RPMI8226 (cell line): ENCODE measurements around the gene TPM4.
A peak's percentile ranks its signal among the peaks of the same experiment; 100 is the strongest.

ENCODE experiments used
- DNase-seq: peaks from one replicate; pipeline ENCODE4 v3.0.0-alpha.2; 2015

TPM4 gene

DNA sequence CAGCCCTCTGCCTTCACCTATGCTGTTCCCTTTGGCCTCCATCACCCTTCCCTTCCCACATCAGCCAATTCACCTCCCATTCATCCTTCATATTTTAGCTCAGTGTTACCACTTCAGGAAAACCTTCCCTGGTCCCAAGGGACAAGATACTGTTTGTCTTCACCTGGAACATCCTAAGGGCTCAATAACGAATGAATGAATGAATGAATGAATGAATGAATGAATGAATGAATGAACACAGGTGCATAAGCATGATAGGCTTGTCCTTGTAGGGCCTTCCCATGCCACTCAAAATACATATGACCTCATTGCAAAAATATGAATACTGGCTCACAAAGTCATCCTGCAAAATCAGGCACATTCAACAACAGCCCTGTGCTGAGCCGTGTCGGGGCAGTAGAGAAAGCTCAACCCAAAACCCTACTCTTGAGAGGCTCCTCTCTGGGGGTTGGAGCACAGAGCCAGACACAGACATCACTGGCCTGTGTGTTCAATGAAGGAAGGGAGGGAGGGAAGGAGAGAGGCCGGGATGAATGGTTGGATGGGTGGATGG lies 33.7 kb upstream of the TPM4 start:
- no peak for DNase-seq

DNA sequence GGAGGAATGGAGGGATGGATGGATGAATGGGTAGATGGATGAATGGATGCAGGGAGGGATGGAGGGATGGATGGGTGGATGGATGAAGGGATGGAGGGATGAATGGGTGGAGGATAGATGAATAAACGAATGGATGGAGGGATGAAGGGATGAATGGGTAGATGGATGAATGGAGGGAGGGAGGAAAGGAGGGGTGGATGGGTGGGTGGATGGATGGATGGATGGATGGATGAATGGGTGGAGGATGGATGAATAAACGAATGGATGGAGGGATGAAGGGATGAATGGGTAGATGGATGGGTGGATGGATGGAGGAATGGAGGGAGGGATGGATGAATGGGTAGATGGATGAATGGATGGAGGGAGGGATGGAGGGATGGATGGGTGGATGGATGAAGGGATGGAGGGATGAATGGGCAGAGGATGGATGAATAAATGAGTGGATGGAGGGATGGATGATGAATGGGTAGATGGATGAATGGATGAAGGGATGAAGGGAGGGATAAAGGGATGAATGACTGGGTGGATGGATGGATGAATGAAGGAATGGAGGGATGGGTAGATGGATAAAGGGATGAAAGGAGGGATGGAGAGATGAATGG lies 33.0 kb upstream of the TPM4 start:
- no peak for DNase-seq

DNA sequence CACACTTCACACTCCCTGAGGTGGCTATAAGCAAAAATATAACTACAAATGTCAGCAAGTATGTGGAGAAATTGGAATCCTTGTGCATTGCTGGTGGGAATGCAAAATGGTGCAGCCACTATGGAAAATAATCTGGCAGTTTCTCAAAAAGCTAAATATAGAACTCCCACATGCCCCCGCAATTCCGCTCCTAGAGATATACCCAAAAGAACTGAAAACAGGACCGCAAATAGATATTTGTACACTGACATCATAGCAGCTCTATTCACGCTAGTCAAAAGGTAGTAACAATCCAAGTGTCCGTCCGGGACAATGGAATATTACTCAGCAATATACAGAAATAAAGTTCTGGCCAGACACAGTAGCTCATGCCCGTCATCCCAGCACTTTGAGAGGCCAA lies 31.5 kb upstream of the TPM4 start:
- no peak for DNase-seq

DNA sequence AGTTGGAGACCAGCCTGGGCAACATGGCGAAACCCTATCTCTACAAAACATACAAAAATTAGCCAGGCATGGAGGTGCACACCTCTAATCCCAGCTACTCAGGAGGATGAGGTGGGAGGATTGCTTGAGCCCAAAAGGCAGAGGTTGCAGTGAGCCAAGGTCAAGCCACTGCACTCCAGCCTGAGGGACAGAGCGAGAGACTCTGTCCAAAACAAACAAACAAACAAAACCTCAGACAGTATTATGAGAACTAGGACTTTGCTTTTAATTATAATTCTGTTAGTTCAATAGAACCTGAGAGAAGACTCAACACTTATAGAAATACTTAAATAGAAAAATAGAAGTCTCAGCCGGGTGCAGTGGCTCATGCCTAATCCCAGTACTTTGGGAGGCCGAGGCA lies 31.1 kb upstream of the TPM4 start:
- DNase-seq = no peak

DNA sequence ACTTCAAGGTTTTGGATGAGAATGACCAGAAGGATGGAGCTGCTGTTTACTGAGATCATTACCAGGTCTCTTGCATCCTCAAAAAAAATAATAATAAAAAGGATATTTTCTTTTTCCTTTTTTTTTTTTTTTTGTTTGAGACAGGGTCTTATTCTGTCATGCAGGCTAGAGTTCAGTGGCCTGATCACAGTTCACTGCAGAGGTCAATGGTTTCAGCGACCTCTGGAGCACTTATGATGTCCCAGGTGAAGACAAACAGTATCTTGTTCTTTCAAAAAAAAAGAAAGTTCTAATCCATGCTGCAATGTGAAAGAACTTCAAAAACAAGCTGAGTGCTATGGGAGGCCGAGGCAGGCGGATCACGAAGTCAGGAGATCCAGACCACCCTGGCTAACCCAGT lies 30.4 kb upstream of the TPM4 start:
- no peak for DNase-seq

DNA sequence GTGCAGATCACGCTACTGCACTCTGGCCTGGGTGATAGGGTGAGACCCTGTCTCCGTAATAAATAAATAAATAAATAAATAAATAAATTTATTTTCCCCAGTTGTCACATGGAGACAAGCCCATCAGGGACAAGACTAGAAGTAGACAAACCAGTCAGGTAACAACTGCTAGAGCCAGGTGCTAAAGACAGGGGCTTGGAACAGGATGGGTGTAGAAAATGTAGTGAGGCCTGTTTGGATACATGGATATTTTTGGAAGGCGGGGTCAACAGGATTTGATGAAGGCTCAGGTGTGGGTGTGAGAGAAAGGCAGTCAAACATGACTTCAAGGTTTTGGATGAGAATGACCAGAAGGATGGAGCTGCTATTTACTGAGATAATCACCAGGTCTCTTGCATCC lies 27.7 kb upstream of the TPM4 start:
- no peak for DNase-seq

DNA sequence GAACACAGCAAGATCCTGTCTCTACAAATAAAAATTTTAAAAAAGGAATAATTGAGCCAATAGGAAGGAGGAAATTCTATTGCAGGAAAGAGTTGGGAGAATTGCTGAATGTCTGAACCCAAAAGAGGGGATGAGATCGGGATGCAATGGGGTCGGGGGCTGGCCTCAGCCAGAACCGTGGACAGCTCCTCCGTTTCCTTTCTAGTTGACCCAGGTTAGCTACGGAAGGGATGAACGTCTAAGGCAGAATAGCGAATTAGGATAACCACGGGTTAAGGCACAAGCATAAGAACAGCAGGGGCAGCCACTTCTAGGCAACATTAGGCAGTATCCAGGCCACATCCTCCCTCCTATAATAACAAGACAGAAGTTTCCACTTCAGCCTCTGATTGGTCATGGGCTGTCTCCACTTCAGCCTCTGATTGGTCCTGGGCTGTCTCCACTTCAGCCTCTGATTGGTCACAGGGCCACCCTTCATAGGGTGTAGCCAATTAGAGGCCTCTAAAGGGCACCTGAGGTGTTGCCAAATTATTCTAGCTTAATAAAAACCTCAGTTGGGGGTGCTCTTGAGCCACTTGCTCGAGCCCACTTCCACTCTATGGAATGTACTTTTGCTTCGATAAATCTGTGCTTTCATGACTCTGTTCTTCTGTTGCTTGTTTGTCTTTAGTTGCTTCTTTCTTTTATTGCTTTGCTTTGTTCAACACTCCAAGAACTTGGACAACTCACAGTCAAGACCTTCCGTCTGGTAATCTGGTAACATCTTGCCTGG lies 24.9 kb upstream of the TPM4 start:
- DNase-seq = peak; percentile 28

DNA sequence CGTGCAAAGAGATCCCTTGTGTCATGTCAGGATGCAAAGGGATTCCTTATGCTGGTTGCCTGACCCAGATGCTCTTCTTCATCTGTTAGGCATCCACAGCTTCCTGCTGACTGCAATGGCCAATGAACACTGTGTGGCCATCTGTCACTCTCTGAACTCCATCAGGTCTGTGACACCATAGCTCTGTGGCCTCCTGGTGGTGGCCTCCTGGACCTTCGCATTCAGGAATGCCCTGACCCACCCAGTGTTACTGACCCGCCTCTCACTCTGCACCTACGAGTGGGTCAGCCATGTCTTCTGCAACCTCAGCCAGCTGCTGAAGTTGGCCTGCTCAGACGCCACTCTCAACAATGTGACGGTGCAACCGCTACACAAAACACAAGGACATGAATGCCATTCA lies 23.9 kb upstream of the TPM4 start:
- no peak for DNase-seq

DNA sequence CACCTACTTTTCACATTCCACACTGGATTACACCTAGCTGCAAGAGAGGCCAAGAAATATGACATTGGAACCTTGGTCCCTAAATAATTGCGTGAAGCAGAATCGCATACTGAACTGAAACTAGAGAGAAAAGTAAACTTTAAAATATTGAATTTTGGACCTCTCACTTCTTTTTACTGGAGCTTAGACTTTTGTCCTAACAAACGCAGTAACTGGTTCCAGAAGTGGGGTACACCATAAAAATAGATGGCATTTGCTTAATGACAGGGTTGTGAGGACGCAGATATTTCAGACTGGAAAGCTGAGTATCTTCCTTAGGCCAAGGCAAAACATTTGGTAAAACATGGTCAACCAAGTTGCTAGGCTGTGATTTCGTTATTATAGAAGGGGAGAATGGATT lies 19.2 kb upstream of the TPM4 start:
- no peak for DNase-seq

DNA sequence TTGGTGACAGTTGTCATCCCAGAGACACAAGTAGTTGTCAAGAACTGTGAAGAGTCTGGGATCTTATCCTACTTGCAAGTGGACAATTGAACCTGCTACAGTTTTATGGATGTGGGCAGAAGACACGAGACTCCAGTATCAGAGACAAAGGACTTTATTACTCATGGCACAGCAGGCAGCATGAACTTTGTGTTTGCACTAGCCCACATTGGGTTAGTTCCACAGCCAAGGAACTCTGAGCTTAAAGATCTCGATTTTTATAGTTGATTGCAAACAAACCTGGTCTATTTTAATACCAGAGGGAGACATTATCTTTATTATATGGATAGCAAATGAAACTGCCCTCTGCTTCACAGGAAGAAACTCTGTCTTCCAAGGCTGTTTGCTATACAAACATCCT lies 16.0 kb upstream of the TPM4 start:
- no peak for DNase-seq

DNA sequence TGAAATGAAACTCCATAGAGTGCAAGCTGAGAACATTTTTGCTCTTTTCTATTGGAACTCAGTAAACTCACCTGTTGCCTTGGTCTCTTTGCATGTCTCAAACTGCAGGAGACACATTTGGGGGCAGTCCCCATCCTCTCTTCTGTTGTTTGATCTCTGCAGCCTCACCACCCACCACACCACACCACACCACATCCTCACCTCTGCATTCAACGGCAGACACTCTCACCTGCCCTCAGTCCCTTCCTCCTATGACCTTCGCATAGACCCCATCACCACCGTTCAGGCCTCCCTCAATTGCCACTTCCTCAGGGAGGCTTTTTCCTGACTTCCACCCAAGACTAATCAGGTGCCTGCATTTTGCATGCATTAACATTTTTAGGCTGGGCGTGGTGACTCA lies 14.4 kb upstream of the TPM4 start:
- DNase-seq = no peak

DNA sequence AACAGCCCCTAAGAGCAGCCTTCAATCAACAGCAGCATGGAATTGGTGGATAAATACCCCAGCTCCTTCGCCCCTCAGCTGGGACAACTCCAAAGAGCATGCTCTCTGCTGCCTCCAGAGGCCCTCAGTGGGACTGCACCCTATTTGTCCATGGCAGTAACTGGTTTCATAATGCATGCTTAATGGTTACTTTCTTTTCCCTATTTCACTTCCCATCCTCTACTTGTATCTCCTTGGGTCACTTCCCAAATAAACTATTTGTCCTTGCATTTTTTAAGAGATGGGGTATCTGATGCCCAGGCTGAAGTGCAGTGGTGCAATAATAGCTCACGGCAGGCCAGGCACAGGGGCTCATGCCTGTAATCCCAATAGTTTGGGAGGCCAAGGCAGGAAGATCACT lies 13.5 kb upstream of the TPM4 start:
- peak; percentile 73 for DNase-seq

DNA sequence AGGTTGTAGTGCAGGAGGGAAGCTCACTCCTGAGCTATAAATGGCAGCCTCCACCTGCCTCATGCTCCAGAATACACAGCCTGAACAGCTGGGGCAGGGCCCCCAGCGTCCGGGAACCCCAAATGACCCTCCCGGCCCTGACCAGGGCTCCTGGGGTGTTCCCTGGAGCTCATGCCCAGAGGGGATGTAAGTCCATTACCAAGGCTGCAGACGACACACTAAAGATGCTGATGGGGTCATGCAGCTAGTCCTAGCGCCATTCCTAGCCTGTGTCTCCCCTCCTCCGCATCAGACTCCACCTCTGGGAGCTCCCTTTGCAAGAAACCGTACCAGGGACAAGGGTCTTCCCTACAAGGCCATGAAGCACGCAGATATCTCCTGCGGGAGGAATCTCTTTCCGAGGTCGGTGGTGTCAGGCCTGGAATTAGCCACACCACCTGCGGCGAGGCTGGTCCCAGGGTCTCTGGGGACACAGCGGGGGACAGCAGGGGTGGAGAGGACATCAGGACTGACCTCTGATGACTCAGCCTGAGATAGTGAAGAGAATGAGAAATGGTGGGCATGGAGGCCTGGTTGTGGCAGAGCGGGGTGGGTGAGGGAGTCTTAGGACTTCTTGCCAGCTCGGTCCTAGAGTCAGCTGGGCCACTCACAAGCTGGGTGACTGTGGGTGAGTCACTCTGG lies 11.9 kb upstream of the TPM4 start:
- no peak for DNase-seq

DNA sequence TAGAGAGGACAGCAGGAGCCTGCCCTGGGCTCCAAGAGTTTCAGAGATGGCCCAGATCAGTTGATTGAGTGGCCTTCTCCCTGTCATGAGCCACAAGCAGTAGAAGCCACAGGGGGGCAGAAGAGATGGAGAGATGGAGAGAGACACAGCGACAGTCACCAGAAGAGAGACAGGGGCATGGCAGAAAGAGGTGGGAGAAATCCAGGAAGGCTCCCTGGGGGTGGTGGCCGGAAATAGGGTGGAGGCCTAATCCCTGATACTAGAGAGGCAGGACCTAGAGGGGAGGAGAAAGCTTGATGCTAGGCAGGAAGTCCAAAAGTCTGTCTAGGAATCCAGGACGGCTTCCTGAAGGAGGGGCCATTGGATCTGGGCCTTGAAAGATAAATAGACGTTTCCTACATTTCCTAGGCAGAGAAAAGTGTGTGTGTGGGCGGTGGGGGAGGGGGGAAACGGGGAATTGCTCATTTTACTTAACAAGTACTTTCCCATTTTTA lies 9.6 kb upstream of the TPM4 start:
- peak; percentile 71 for DNase-seq

DNA sequence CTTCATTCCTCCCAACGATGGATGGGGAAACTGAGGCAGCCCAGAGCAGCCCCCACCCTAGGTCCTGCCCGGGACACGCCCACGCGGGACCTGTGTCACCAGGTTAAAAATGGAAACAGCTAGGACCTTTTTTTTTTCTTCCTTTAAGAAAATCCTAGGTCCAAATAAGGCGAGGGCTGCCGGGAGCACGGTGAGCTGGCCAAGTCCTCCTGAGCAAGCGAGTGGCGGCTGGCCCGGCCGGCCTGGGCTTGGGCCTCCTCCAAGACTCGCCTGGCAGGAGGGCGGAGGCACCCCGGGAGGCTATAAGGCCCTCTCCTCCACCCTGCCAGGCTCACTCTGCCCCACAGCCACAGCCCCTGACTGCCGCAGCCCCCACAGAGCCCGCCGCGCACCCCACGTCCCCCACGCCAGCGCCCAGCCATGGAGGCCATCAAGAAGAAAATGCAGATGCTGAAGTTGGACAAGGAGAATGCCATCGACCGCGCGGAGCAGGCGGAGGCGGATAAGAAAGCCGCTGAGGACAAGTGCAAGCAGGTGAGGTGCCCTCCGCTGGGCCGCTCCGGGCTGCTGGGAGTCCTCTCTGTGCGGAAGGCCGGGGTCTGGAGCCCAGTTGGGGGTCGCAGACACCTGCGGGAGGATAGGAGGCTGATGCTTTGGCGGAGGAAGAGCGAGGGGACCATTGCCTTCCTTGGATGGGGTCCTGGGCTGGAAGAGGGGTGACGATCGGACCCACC lies 8.9 kb upstream of the TPM4 start:
- DNase-seq = peak; percentile 59

DNA sequence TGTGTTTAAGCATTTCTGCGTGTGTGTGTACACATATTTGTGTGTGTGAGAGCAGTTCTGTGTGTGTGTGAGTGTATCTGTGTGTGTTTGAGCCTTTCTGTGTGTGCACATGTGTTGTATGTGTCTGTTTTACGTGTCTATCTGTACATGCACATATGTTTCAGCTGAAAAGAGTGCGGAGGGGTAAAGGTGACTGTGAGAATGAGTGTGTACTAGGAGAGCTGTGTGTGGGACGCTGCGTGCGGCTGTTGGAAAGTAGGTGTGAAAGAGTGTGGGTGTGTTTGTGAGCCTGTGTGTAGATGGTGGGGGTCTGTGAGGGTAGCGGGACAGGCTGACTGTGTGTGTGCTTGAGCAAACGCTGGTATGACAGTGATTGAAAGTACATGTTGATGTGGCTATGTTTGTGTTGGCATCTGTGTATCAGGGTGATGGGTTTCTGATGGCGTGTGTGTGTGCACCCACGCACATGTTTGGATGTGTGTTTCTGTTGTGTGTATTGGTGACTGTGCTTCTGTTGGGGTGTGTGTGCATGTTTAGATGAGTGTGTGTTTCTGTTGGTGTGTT lies 7.5 kb upstream of the TPM4 start:
- no peak for DNase-seq

DNA sequence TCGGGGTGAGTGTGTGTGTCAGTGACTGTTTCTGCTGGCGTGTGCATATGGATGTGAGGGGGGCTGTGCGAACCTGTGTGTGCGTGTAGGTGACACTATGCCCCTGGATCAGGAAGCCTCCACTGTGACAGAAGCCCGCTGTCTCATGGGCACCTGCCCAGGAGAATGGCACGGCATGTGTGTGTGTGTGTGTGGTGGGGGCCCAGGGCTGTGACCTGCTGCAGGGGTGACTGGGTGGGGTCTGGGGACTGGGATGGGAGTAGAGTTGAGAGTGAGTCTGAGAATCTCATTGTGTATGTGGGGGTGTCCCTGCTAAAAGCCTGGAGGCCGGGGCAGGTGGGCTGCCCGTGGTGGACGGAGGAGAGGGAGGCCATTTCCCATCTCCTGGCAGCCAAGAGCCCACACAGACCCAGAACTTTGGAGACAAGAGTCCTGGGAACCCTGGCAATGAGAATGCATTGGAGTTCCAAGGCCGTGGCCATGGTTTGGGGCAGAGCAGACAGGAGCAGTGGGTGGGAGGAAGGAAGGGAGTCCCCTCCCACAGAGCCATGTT lies 6.4 kb upstream of the TPM4 start:
- no peak for DNase-seq

DNA sequence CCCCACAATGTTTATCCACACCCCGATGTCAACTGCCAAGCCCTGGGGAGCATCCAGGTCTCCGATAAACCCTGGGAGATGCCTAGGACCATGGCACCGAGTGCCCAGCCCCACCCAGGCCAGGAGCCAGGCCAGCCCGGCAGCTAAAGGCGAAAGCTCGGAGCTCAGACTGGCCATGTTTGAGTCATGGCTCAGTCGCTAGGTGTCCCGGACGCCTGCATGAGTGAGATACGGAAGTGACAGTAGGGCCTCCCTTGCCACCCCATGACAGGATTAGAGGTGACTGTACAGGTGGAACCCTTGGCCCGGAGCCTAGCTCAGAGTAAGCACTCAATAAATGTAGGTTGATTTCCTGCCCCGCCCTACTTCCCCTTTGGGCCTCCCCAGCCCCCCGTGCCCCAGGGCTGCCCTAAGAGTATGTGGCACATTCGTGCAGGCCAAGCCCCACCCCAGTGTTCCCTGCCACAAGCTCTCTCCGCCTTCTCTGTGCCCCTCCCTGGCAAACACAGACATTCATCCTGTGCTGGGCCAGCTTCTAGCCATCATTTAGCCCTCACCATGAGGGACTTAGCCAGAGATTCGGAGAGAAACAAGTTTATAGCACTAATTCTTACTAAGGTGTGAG lies 5.8 kb upstream of the TPM4 start:
- peak; percentile 99 for DNase-seq

DNA sequence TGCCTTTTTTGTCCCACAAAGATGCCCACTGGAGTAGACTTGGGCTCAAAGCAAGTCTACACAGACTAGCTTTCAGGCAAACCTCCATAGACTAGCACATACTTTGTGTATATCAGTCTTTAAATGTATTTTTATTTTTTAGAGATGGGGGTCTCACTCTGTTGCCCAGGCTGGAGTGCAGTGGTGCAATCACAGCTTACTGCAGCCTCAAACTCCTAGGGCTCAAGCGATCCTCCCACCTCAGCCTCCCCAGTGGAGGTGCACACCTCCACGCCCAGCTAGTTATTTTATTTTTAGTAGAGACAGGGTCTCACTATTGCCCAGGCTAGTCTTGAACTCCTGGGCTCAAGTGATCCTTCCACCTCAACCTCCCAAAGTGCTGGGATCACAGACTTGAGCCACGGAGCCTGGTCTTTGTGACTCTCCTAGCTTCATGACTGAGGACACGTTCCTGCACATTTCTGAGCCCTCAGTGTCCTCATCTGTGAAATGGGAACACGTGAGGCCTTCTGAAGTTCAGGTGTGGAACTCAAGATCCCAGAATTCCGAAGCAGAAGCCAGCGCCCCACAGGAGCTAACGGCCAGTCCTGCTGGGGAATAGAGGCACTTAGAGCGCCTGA lies 5.1 kb upstream of the TPM4 start:
- DNase-seq = no peak

DNA sequence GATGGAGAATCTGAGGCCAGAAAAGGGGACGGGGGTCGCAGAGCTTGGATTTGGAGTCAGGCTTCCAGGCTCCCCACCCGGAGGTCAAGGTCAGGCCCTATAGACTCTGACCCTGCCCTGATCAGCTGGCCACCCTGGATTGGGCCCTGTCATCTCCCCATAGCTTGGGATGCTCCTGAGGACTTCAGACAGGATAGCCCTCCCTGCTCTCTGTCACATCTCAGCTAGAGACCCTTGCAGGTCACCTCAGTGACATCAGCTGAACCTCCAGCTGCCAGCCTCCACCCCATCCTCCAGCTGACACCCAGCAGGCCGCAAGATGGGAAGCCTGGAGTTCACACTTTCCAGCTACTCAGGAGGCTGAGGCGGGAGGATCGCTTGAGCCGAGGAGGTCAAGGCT lies 2.8 kb upstream of the TPM4 start:
- no peak for DNase-seq

DNA sequence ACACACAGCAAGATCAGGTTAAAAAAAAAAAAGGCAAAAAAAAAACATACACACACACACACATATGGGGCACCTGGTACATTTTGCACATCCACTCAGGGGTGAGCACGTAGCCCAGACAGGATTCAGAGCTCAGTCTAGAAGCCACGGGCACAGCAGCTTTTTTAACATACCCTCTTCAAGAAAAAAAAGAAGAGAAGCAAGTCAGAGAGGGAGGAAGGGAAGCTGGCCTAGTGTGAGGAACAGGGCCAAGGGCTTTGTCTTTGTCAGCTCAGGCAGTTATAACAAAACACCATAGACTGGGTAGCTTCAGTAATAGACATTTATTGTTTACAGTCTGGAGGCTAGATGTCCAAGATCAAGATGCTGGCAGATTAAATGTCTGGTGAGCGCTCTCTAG lies 2.3 kb upstream of the TPM4 start:
- DNase-seq = peak; percentile 17
